HepG2 (cell line): ENCODE results near the gene SHC1. TPM values are rescaled to one million over a fixed set of nuclear protein-coding genes. Genes with fewer than 3 reads are reported as not detected.
A peak's percentile ranks its signal among the peaks of the same experiment; 100 is the strongest.

Experiments used
- ELF1 ChIP-seq: sonication (generic); formaldehyde crosslinking; IDR thresholded peaks from 2 replicates; pipeline ENCODE4 v1.4.0; 2020; ENCODE audit warnings: missing genetic modification reagents
- FIP1L1 ChIP-seq: fragments of 200-400 bp; formaldehyde crosslinking; IDR thresholded peaks from 2 replicates; pipeline ENCODE4 v1.6.1; 2018; ENCODE audit warnings: low read depth, mild to moderate bottlenecking, low read length, moderate library complexity, borderline replicate concordance; ENCODE audit not compliant: insufficient read depth
- GABPB1 ChIP-seq: IDR thresholded peaks from 2 replicates; pipeline ENCODE4 v1.6.1; 2016; ENCODE audit warnings: mild to moderate bottlenecking, missing genetic modification reagents, moderate library complexity, missing compliant biosample characterization
- HDAC1 ChIP-seq: sonication (generic); formaldehyde crosslinking; IDR thresholded peaks from 2 replicates; pipeline ENCODE4 v1.5.1; 2020; ENCODE audit warnings: mild to moderate bottlenecking, missing genetic modification reagents
- HNRNPK ChIP-seq: fragments of 200-400 bp; formaldehyde crosslinking; IDR thresholded peaks from 2 replicates; pipeline ENCODE4 v1.6.1; 2018; ENCODE audit warnings: low read length, low read depth, moderate library complexity, mild to moderate bottlenecking; ENCODE audit not compliant: poor library complexity, severe bottlenecking
- MAFF ChIP-seq: IDR thresholded peaks from 2 replicates; pipeline ENCODE4 v1.6.1; 2011; ENCODE audit warnings: low read depth, low read length, improper control_type of control experiment
- NFKB2 ChIP-seq: sonication (generic); formaldehyde crosslinking; IDR thresholded peaks from 2 replicates; pipeline ENCODE4 v1.4.0; 2020; ENCODE audit warnings: missing genetic modification reagents, borderline replicate concordance
- NR2F6 ChIP-seq, 2 experiments: IDR thresholded peaks; 2 replicates each; pipeline ENCODE4 v1.6.1; 2016; ENCODE audit warnings: antibody characterized with exemption in 1 of 2, mild to moderate bottlenecking in 1 of 2
- NRL ChIP-seq: sonication (generic); formaldehyde crosslinking; IDR thresholded peaks from 2 replicates; pipeline ENCODE4 v1.5.0; 2020; ENCODE audit warnings: missing genetic modification reagents, mild to moderate bottlenecking, moderate library complexity, borderline replicate concordance
- PRMT3 ChIP-seq: sonication (generic); formaldehyde crosslinking; IDR thresholded peaks from 2 replicates; pipeline ENCODE4 v1.8.1; 2022; ENCODE audit warnings: low read depth, mild to moderate bottlenecking, moderate library complexity, missing genetic modification reagents, borderline replicate concordance
- REPIN1 ChIP-seq: sonication (generic); formaldehyde crosslinking; IDR thresholded peaks from 2 replicates; pipeline ENCODE4 v1.8.0; 2022; ENCODE audit warnings: missing genetic modification reagents, low read depth, mild to moderate bottlenecking, borderline replicate concordance
- RORA ChIP-seq: sonication (generic); formaldehyde crosslinking; IDR thresholded peaks from 2 replicates; pipeline ENCODE4 v1.5.0; 2020; ENCODE audit warnings: mild to moderate bottlenecking, missing genetic modification reagents, moderate library complexity
- SAFB2 ChIP-seq: sonication (generic); formaldehyde crosslinking; IDR thresholded peaks from 2 replicates; pipeline ENCODE4 v1.5.1; 2020; ENCODE audit warnings: missing genetic modification reagents, low read depth, mild to moderate bottlenecking, borderline replicate concordance
- SALL2 ChIP-seq: sonication (generic); formaldehyde crosslinking; IDR thresholded peaks from 2 replicates; pipeline ENCODE4 v1.8.1; 2023; ENCODE audit warnings: mild to moderate bottlenecking, missing genetic modification reagents, inconsistent platforms
- SMARCE1 ChIP-seq: fragments of 450-650 bp; IDR thresholded peaks from 2 replicates; pipeline ENCODE4 v1.6.1; 2017; ENCODE audit warnings: borderline replicate concordance
- SRF ChIP-seq: IDR thresholded peaks from 2 replicates; pipeline ENCODE4 v1.6.1; 2011; ENCODE audit warnings: mild to moderate bottlenecking, low read depth, low read length, moderate library complexity
- TARDBP ChIP-seq: sonication (generic); formaldehyde crosslinking; IDR thresholded peaks from 2 replicates; pipeline ENCODE4 v1.8.0; 2022; ENCODE audit warnings: mild to moderate bottlenecking, missing genetic modification reagents
- ZBTB3 ChIP-seq: sonication (generic); formaldehyde crosslinking; IDR thresholded peaks from 2 replicates; pipeline ENCODE4 v1.4.0; 2020; ENCODE audit warnings: low read depth, mild to moderate bottlenecking, moderate library complexity, missing genetic modification reagents, borderline replicate concordance
- ZFP1 ChIP-seq: IDR thresholded peaks from 2 replicates; pipeline ENCODE4 v1.6.1; 2016
- ZFY ChIP-seq: sonication (generic); formaldehyde crosslinking; IDR thresholded peaks from 2 replicates; pipeline ENCODE4 v1.4.0; 2020; ENCODE audit warnings: missing genetic modification reagents
- ZNF101 ChIP-seq: sonication (generic); formaldehyde crosslinking; IDR thresholded peaks from 2 replicates; pipeline ENCODE4 v1.4.0; 2020; ENCODE audit warnings: mild to moderate bottlenecking, low read depth, missing genetic modification reagents, borderline replicate concordance
- ZNF124 ChIP-seq: sonication (generic); formaldehyde crosslinking; IDR thresholded peaks from 2 replicates; pipeline ENCODE4 v1.4.0; 2020; ENCODE audit warnings: missing genetic modification reagents
- ZNF263 ChIP-seq: sonication (generic); formaldehyde crosslinking; IDR thresholded peaks from 2 replicates; pipeline ENCODE4 v1.4.0; 2020; ENCODE audit warnings: missing genetic modification reagents
- ZNF333 ChIP-seq: sonication (generic); formaldehyde crosslinking; IDR thresholded peaks from 2 replicates; pipeline ENCODE4 v1.4.0; 2020; ENCODE audit warnings: mild to moderate bottlenecking, missing genetic modification reagents, borderline replicate concordance
- ZNF335 ChIP-seq: sonication (generic); formaldehyde crosslinking; IDR thresholded peaks from 2 replicates; pipeline ENCODE4 v1.4.0; 2020; ENCODE audit warnings: missing genetic modification reagents
- ZNF530 ChIP-seq: sonication (generic); formaldehyde crosslinking; IDR thresholded peaks from 2 replicates; pipeline ENCODE4 v1.5.0; 2020; ENCODE audit warnings: low read depth, mild to moderate bottlenecking, missing genetic modification reagents
- ZNF563 ChIP-seq: sonication (generic); formaldehyde crosslinking; IDR thresholded peaks from 2 replicates; pipeline ENCODE4 v1.8.0; 2022; ENCODE audit warnings: mild to moderate bottlenecking, moderate library complexity, missing genetic modification reagents
- ZNF816 ChIP-seq: sonication (generic); formaldehyde crosslinking; IDR thresholded peaks from 2 replicates; pipeline ENCODE4 v1.8.0; 2022; ENCODE audit warnings: missing genetic modification reagents, mild to moderate bottlenecking, borderline replicate concordance
- ZNF841 ChIP-seq: sonication (generic); formaldehyde crosslinking; IDR thresholded peaks from 2 replicates; pipeline ENCODE4 v1.8.1; 2023; ENCODE audit warnings: missing genetic modification reagents, borderline replicate concordance
- ZSCAN9 ChIP-seq: IDR thresholded peaks from 2 replicates; pipeline ENCODE4 v1.6.1; 2016; ENCODE audit warnings: borderline replicate concordance
- polyA plus RNA-seq, 8 experiments: library from polyadenylated mRNA; depleted of rRNA in 3 of 8; stranded (reverse) in 7 of 8; unstranded in 1 of 8; fragments of >200 nt; fragmentation: Illumina TruSeq in 4 of 8; extraction: Trizol in 4 of 8; gene quantifications; 2 replicates each; pipeline versions ENCODE4 v1.2.1 to v1.2.3, GENCODE V29; 2011 to 2016; ENCODE audit warnings: low read depth in 4 of 8, missing spikeins in 1 of 8, mixed read lengths in 1 of 8; ENCODE audit not compliant: insufficient read depth in 1 of 8
- total RNA-seq, 5 experiments: library from RNA; depleted of rRNA; stranded (reverse); fragments of >200 nt; fragmentation: Illumina TruSeq; extraction: Trizol; gene quantifications; 2 replicates each; pipeline ENCODE4 v1.2.3, GENCODE V29; 2016; ENCODE audit warnings: low read depth in 1 of 5
- TF ChIP-seq, protein P1 (sequence below): sonication (generic); formaldehyde crosslinking; IDR thresholded peaks from 2 replicates; pipeline ENCODE4 v1.8.0; 2022; ENCODE audit warnings: mild to moderate bottlenecking, missing genetic modification reagents

SHC1 gene
- total and polyA plus RNA-seq, 2 of the 13 experiments (the other 11 are each of a cell fraction or from before 2014, with no cell fraction given) = 52.0 to 137 TPM

GRCh38 chr1:155000726-155001424, 30.3 kb upstream of the SHC1 start (continued):
- TF ChIP-seq ZNF124 (CRISPR knock-in tag) = peak; percentile 86; the same call in 1 of the 2 replicates
- TF ChIP-seq, protein P1, sequence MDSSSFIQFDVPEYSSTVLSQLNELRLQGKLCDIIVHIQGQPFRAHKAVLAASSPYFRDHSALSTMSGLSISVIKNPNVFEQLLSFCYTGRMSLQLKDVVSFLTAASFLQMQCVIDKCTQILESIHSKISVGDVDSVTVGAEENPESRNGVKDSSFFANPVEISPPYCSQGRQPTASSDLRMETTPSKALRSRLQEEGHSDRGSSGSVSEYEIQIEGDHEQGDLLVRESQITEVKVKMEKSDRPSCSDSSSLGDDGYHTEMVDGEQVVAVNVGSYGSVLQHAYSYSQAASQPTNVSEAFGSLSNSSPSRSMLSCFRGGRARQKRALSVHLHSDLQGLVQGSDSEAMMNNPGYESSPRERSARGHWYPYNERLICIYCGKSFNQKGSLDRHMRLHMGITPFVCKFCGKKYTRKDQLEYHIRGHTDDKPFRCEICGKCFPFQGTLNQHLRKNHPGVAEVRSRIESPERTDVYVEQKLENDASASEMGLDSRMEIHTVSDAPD (CRISPR knock-in tag) = no peak; the same call in 1 of the 2 replicates
- TF ChIP-seq SALL2 = no peak
- TF ChIP-seq NR2F6 (IDR thresholded peaks at IDR 0.05) = peak; percentile 50
- TF ChIP-seq NR2F6 (CRISPR knock-in tag; IDR thresholded peaks at IDR 0.05) = peak; percentile 77
- TF ChIP-seq REPIN1 (CRISPR knock-in tag) = peak; percentile 63; the same call in 1 of the 2 replicates
- 0 out of 2 replicates have a peak, but pooled peaks have one; percentile 37 for TF ChIP-seq FIP1L1
- no peak; the same call in 1 of the 2 replicates for TF ChIP-seq ZNF563
- TF ChIP-seq SAFB2 (CRISPR knock-in tag) = no peak; the same call in 1 of the 2 replicates
- no peak for TF ChIP-seq ZNF101 (CRISPR knock-in tag)
- TF ChIP-seq ZBTB3 (CRISPR knock-in tag) = no peak
- peak; percentile 68; the same call in 1 of the 2 replicates for TF ChIP-seq ZNF816 (CRISPR knock-in tag)
- no peak for TF ChIP-seq ZNF335 (CRISPR knock-in tag)
- TF ChIP-seq SMARCE1 = no peak
- TF ChIP-seq MAFF = no peak
- TF ChIP-seq NFKB2 (CRISPR knock-in tag) = 0 out of 2 replicates have a peak, but pooled peaks have one; percentile 70
- no peak for TF ChIP-seq ZNF333
- TF ChIP-seq ZNF841 (CRISPR knock-in tag) = no peak
- no peak for TF ChIP-seq ZNF530 (CRISPR knock-in tag)
- TF ChIP-seq ZFP1 (CRISPR knock-in tag) = no peak; the same call in 1 of the 2 replicates
- TF ChIP-seq HDAC1 (CRISPR knock-in tag) = no peak; the same call in none of the 2 replicates
- TF ChIP-seq PRMT3 = no peak
- peak; percentile 86 for TF ChIP-seq TARDBP (CRISPR knock-in tag)
- peak; percentile 54 for TF ChIP-seq ELF1 (CRISPR knock-in tag)
- peak; percentile 95 for TF ChIP-seq HNRNPK
- no peak; the same call in 1 of the 2 replicates for TF ChIP-seq ZNF263 (CRISPR knock-in tag)
- TF ChIP-seq RORA (CRISPR knock-in tag) = no peak
- TF ChIP-seq SRF = no peak
- peak; percentile 67; the same call in 1 of the 2 replicates for TF ChIP-seq NRL
- peak; percentile 78 for TF ChIP-seq ZSCAN9 (CRISPR knock-in tag)
- TF ChIP-seq GABPB1 (CRISPR knock-in tag) = peak; percentile 83
- peak; percentile 70 for TF ChIP-seq ZFY (CRISPR knock-in tag)
